NCI-H82 treated with DMSO at 0.1 percent for 48 hours (cell line): Measurements from ENCODE around the gene ADGRF5.
A peak's percentile ranks its signal among the peaks of the same experiment; 100 is the strongest.
"Not testable (repeated sequence)": the region's sequence is repeated elsewhere in the genome, so short reads cannot be mapped to it uniquely, and the experiment has no call there.

Experiments
- DNase-seq: peaks from one replicate; lab custom pipeline; 2025; ENCODE audit not compliant: unreplicated experiment; lab: John Stamatoyannopoulos, UW

ADGRF5 gene

GRCh38 chr6:46893648-46894047 is 28.1 kb downstream of the ADGRF5 start:
- DNase-seq = no peak

- DNase-seq = no peak
Observed at GRCh38 chr6:46891252-46891795, 30.4 kb downstream of the ADGRF5 start.

GRCh38 chr6:46888578-46888977 is 33.2 kb downstream of the ADGRF5 start:
- DNase-seq = no peak

- DNase-seq = no peak
Observed at GRCh38 chr6:46888031-46888430, 33.7 kb downstream of the ADGRF5 start.

- DNase-seq = no peak
Observed at GRCh38 chr6:46882645-46883044, 39.1 kb downstream of the ADGRF5 start.

- no peak for DNase-seq
Observed at GRCh38 chr6:46879003-46879402, 42.7 kb downstream of the ADGRF5 start.

- DNase-seq = no peak
Observed at GRCh38 chr6:46876126-46876525, 45.6 kb downstream of the ADGRF5 start.

- DNase-seq = no peak
Observed at GRCh38 chr6:46867411-46867810, 54.3 kb downstream of the ADGRF5 start.

GRCh38 chr6:46865221-46865620 is 56.5 kb downstream of the ADGRF5 start:
- no peak for DNase-seq

GRCh38 chr6:46863791-46864190 is 57.9 kb downstream of the ADGRF5 start:
- DNase-seq = no peak

- no peak for DNase-seq
Observed at GRCh38 chr6:46862381-46862780, 59.4 kb downstream of the ADGRF5 start.

GRCh38 chr6:46855966-46856365 is 65.8 kb downstream of the ADGRF5 start:
- not testable (repeated sequence) for DNase-seq

GRCh38 chr6:46851576-46851975 is 70.2 kb downstream of the ADGRF5 start:
- not testable (repeated sequence) for DNase-seq

- DNase-seq = no peak
Observed at GRCh38 chr6:46850792-46851191, 70.9 kb downstream of the ADGRF5 start.

GRCh38 chr6:46849361-46849690 is 72.4 kb downstream of the ADGRF5 start:
- DNase-seq = no peak

- peak; percentile 17 for DNase-seq
Observed at GRCh38 chr6:46848684-46849360, 72.9 kb downstream of the ADGRF5 start.

- no peak for DNase-seq
Observed at GRCh38 chr6:46845126-46845525, 76.6 kb downstream of the ADGRF5 start.

- not testable (repeated sequence) for DNase-seq
Observed at GRCh38 chr6:46842252-46842846, 79.4 kb downstream of the ADGRF5 start.

GRCh38 chr6:46838033-46838432 is 83.7 kb downstream of the ADGRF5 start:
- no peak for DNase-seq

- not testable (repeated sequence) for DNase-seq
Observed at GRCh38 chr6:46834991-46835390, 86.7 kb downstream of the ADGRF5 start.

GRCh38 chr6:46834257-46834916 is 87.4 kb downstream of the ADGRF5 start:
- not testable (repeated sequence) for DNase-seq

GRCh38 chr6:46832816-46833215 is 88.9 kb downstream of the ADGRF5 start:
- no peak for DNase-seq
